ENCODE measurements around the gene USP15.

Gene USP15

DNA sequence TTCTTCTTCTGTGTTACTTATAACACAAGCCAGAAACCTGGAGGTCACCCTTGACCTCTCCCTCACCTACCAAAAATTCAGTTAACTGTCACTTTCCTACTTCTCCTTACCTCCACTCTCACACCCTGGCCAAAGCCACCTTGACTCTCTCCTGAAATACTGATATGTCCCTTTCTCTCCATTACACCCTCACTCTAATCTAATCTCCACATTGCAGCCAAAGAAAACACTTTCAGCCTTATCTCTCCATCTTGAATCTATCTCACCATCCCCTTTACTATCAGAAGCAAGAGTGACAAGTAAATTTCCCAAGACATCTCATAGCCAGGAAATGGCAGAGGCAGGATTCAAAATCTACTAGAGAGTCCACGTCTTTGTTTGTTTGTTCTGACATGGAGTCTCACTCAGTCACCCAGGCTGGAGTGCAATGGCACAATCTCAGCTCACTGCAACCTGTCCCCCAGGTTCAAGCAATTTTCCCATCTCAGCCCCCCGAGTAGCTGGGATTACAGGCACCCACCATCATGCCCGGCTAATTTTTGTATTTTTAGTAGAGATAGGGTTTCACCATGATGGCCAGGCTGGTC lies 28.0 kb upstream of the USP15 start:
- Histone ChIP-seq H3K4me1 (ENCODE audit: control insufficient read depth, low read length) (no peaks in the 10 kb centered on the region), H3K4me2 (ENCODE audit: low read length) (no peak overlapping the region), H3K9me3 (ENCODE audit: control insufficient read depth, insufficient read depth, low read length) (no peaks in the 10 kb centered on the region), H3K79me2 (ENCODE audit: control insufficient read depth, low read length) (no peaks in the 10 kb centered on the region), H4K20me1 (ENCODE audit: control insufficient read depth, insufficient read depth, low read depth, low read length) (no peaks in the 10 kb centered on the region), H3K27ac (ENCODE audit: low read depth, low read length) (no peak overlapping the region), H3K27me3 (ENCODE audit: control insufficient read depth, low read length) (no peaks in the 10 kb centered on the region), H3F3A (ENCODE audit: control insufficient read depth, insufficient read depth) (no peaks in the 10 kb centered on the region), H3K36me3 (ENCODE audit: control insufficient read depth, low read length) (no peaks in the 10 kb centered on the region), H3K4me3 (ENCODE audit: low read length) (no peak overlapping the region), H3K9me2 (replicated peaks; ENCODE audit: control insufficient read depth, low read length) (no peaks in the 10 kb centered on the region)
- TF ChIP-seq EZH2phosphoT487 (IDR thresholded peaks at IDR 0.05; ENCODE audit: borderline replicate concordance, low read length) = no peak
- TF ChIP-seq, protein P1, sequence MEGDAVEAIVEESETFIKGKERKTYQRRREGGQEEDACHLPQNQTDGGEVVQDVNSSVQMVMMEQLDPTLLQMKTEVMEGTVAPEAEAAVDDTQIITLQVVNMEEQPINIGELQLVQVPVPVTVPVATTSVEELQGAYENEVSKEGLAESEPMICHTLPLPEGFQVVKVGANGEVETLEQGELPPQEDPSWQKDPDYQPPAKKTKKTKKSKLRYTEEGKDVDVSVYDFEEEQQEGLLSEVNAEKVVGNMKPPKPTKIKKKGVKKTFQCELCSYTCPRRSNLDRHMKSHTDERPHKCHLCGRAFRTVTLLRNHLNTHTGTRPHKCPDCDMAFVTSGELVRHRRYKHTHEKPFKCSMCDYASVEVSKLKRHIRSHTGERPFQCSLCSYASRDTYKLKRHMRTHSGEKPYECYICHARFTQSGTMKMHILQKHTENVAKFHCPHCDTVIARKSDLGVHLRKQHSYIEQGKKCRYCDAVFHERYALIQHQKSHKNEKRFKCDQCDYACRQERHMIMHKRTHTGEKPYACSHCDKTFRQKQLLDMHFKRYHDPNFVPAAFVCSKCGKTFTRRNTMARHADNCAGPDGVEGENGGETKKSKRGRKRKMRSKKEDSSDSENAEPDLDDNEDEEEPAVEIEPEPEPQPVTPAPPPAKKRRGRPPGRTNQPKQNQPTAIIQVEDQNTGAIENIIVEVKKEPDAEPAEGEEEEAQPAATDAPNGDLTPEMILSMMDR (IDR thresholded peaks at IDR 0.05; ENCODE audit: low read depth, low read length, poor library complexity, severe bottlenecking) = no peak

DNA sequence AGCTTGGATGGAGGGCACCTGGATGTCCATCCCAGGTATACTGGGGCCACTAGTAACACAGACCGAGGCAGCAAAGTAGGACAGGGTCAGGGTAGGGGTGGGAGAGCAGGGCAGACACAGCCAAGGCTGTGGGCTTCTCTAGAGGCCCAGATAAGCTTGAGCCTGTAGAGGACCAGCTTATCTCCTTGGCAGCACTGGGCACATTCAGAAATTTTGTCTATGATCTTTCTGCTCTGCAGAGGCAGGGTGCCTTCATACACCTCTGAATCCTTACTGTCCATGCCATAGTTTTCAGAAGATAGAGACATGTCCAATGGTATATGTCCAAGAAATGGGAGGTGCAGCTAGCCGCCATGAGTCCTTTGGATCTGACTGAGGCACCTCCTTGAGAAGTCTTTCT lies 26.4 kb upstream of the USP15 start:
- Histone ChIP-seq H3K27ac (ENCODE audit: low read depth, low read length) (no peak overlapping the region), H3K36me3 (ENCODE audit: control insufficient read depth, low read length) (no peaks in the 10 kb centered on the region), H3K9me2 (replicated peaks; ENCODE audit: control insufficient read depth, low read length) (no peaks in the 10 kb centered on the region), H3K79me2 (ENCODE audit: control insufficient read depth, low read length) (no peaks in the 10 kb centered on the region), H4K20me1 (ENCODE audit: control insufficient read depth, insufficient read depth, low read depth, low read length) (no peaks in the 10 kb centered on the region), H3F3A (ENCODE audit: control insufficient read depth, insufficient read depth) (no peaks in the 10 kb centered on the region), H3K9me3 (ENCODE audit: control insufficient read depth, insufficient read depth, low read length) (no peaks in the 10 kb centered on the region), H3K27me3 (ENCODE audit: control insufficient read depth, low read length) (no peaks in the 10 kb centered on the region; the same call in 1 of the 2 replicates), H3K4me2 (ENCODE audit: low read length) (no peak overlapping the region), H3K4me1 (ENCODE audit: control insufficient read depth, low read length) (no peaks in the 10 kb centered on the region), H3K4me3 (ENCODE audit: low read length) (no peak overlapping the region)
- TF ChIP-seq EZH2phosphoT487 (IDR thresholded peaks at IDR 0.05; ENCODE audit: borderline replicate concordance, low read length) = no peak
- TF ChIP-seq, protein P1 (IDR thresholded peaks at IDR 0.05; ENCODE audit: low read depth, low read length, poor library complexity, severe bottlenecking) = no peak

DNA sequence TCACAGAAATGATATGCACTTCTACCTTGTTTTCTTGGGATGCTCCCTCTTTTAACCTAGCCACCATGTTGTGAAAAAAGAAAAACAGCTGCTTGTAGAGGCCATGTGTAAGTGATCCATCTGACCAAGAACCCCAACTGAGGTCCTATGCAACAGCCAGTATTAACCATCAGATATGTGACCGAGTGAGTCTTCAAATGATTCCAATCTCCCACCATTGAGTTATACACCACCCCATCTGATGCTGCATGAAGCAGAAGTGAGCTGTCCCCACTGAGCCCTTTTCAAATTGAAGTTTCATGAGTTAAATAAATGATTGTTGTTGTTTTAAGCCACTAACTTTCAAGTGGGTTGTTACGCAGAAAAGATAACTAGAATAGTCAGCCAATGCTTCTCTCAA lies 20.6 kb upstream of the USP15 start:
- Histone ChIP-seq H3K4me1 (ENCODE audit: control insufficient read depth, low read length) (no peaks in the 10 kb centered on the region), H3K9me3 (ENCODE audit: control insufficient read depth, insufficient read depth, low read length) (no peaks in the 10 kb centered on the region), H3K36me3 (ENCODE audit: control insufficient read depth, low read length) (no peaks in the 10 kb centered on the region), H3K27ac (ENCODE audit: low read depth, low read length) (no peak overlapping the region), H3F3A (ENCODE audit: control insufficient read depth, insufficient read depth) (no peaks in the 10 kb centered on the region), H3K79me2 (ENCODE audit: control insufficient read depth, low read length) (no peaks in the 10 kb centered on the region), H3K27me3 (ENCODE audit: control insufficient read depth, low read length) (no peaks in the 10 kb centered on the region; the same call in 1 of the 2 replicates), H3K4me3 (ENCODE audit: low read length) (no peak overlapping the region), H3K4me2 (ENCODE audit: low read length) (no peak overlapping the region), H4K20me1 (ENCODE audit: control insufficient read depth, insufficient read depth, low read depth, low read length) (no peaks in the 10 kb centered on the region), H3K9me2 (replicated peaks; ENCODE audit: control insufficient read depth, low read length) (no peaks in the 10 kb centered on the region)
- TF ChIP-seq, protein P1 (IDR thresholded peaks at IDR 0.05; ENCODE audit: low read depth, low read length, poor library complexity, severe bottlenecking) = no peak
- no peak for TF ChIP-seq EZH2phosphoT487 (IDR thresholded peaks at IDR 0.05; ENCODE audit: borderline replicate concordance, low read length)
